Measurements from ENCODE around the gene SETD4. TPM values are rescaled to one million over a fixed set of nuclear protein-coding genes. Genes with fewer than 3 reads are reported as not detected.
A peak's percentile ranks its signal among the peaks of the same experiment; 100 is the strongest.

The SETD4 gene
- total RNA-seq, 1 experiment from 2014 or later, result 22.6 TPM

GRCh38 chr21:36070999-36071398 lies 10.7 kb upstream of the SETD4 start:
- H3K27ac Mint-ChIP-seq (ENCODE audit: low read depth, unreplicated experiment), result no peak overlapping the region

DNA sequence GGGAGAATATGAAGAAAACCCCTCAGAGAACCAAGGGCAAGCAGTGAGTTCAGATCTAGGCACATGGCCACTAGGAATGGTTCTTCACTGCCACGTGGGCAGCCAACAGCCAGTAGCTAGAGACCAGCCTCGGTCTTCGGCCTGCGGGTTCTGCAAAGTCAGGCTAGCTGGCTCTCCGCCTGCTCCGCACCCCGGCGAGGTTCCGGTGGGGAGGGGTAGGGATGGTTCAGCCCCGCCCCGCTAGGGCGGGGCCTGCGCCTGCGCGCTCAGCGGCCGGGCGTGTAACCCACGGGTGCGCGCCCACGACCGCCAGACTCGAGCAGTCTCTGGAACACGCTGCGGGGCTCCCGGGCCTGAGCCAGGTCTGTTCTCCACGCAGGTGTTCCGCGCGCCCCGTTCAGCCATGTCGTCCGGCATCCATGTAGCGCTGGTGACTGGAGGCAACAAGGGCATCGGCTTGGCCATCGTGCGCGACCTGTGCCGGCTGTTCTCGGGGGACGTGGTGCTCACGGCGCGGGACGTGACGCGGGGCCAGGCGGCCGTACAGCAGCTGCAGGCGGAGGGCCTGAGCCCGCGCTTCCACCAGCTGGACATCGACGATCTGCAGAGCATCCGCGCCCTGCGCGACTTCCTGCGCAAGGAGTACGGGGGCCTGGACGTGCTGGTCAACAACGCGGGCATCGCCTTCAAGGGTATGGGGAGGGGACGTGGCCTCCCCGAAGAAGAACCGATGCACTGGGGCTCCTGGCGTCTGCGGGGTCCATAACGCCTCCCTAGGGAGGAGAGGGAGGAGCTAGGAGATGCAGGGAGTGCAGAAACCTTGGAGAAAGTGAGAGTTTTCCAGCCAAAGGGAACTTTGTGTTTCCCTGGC lies 9.6 kb upstream of the SETD4 start, which contains the start of gene CBR1:
Gene CBR1 (plus strand): TSS at position 312 of the 871 bp plus-strand sequence. CDS start 92 bp downstream, at position 404.
- no peak for TF ChIP-seq CTCF (IDR thresholded peaks at IDR 0.05; ENCODE audit: unreplicated experiment)
- H3K36me3 Mint-ChIP-seq (ENCODE audit: insufficient read depth, unreplicated experiment), result peaks cover 21% of the 10 kb centered on the region
- no peaks in the 10 kb centered on the region for H3K27me3 Mint-ChIP-seq (ENCODE audit: insufficient read depth, unreplicated experiment)
- ChIA-PET CTCF (interaction anchor here (0.6 to 2.5 kb wide), 11 partner anchors 9 to 561 kb away, joined by 3 to 13 read pairs (median 4); partner anchors contain the start of gene SETD4), POLR2A (interaction anchor here (0.6 to 5.3 kb wide), 19 partner anchors 9 to 1256 kb away, joined by 3 to 79 read pairs (median 4); partner anchors contain the start of genes CBR3 and SETD4)
- peaks cover 20% of the 10 kb centered on the region for H3K4me1 Mint-ChIP-seq (ENCODE audit: insufficient read depth, unreplicated experiment)
- no peaks in the 10 kb centered on the region for H3K9me3 Mint-ChIP-seq (ENCODE audit: unreplicated experiment)
- DNase-seq (ENCODE audit: unreplicated experiment), result peak; percentile 90
- intact Hi-C loops (cut with micrococcal nuclease), result no loop called here
- H3K27ac Mint-ChIP-seq (ENCODE audit: low read depth, unreplicated experiment), result peak within 1 kb of the TSS; percentile 92
- BruUV-seq (replicated peaks), result no TSS peak
- H3K4me3 Mint-ChIP-seq (ENCODE audit: unreplicated experiment), result peak within 1 kb of the TSS; percentile 88

More at GRCh38 chr21:36070999-36071398, 10.7 kb upstream of the SETD4 start:
- POLR2A ChIA-PET, result interaction anchor here (0.7 to 5.3 kb wide), 10 partner anchors 8 to 1207 kb away, joined by 3 to 79 read pairs (median 4); partner anchors contain the start of gene SETD4
- peaks cover 29% of the 10 kb centered on the region for H3K36me3 Mint-ChIP-seq (ENCODE audit: insufficient read depth, unreplicated experiment)
- no peaks in the 10 kb centered on the region for H3K9me3 Mint-ChIP-seq (ENCODE audit: unreplicated experiment)
- TF ChIP-seq CTCF (IDR thresholded peaks at IDR 0.05; ENCODE audit: unreplicated experiment), result no peak
- no TSS peak for BruUV-seq (replicated peaks)
- CTCF ChIA-PET, result interaction anchor here (0.6 to 2.5 kb wide), 7 partner anchors 8 to 70 kb away, joined by 3 to 13 read pairs (median 5); partner anchors contain the start of gene SETD4
- intact Hi-C loops (cut with micrococcal nuclease), result no loop called here
- no peaks in the 10 kb centered on the region for H3K27me3 Mint-ChIP-seq (ENCODE audit: insufficient read depth, unreplicated experiment)
- H3K4me1 Mint-ChIP-seq (ENCODE audit: insufficient read depth, unreplicated experiment), result peaks cover 20% of the 10 kb centered on the region
- H3K4me3 Mint-ChIP-seq (ENCODE audit: unreplicated experiment), result peak overlapping the region; percentile 88
- DNase-seq (ENCODE audit: unreplicated experiment), result no peak

GRCh38 chr21:36068748-36069398 lies 8.5 kb upstream of the SETD4 start:
- TF ChIP-seq CTCF (IDR thresholded peaks at IDR 0.05; ENCODE audit: unreplicated experiment), result no peak
- no peak for DNase-seq (ENCODE audit: unreplicated experiment)
- no peaks in the 10 kb centered on the region for H3K27me3 Mint-ChIP-seq (ENCODE audit: insufficient read depth, unreplicated experiment)
- H3K27ac Mint-ChIP-seq (ENCODE audit: low read depth, unreplicated experiment), result peak overlapping the region; percentile 92
- CTCF ChIA-PET, result interaction anchor here (0.7 to 2.5 kb wide), 4 partner anchors 24 to 1432 kb away, joined by 3 to 13 read pairs (median 6); no protein-coding TSS in a partner anchor
- intact Hi-C loops (cut with micrococcal nuclease), result no loop called here
- H3K9me3 Mint-ChIP-seq (ENCODE audit: unreplicated experiment), result no peaks in the 10 kb centered on the region
- POLR2A ChIA-PET, result interaction anchor here (0.7 to 5.3 kb wide), 15 partner anchors 9 to 1255 kb away, joined by 3 to 79 read pairs (median 4); partner anchors contain the start of gene SETD4
- no TSS peak for BruUV-seq (replicated peaks)
- H3K36me3 Mint-ChIP-seq (ENCODE audit: insufficient read depth, unreplicated experiment), result peaks cover 15% of the 10 kb centered on the region
- peak overlapping the region; percentile 88 for H3K4me3 Mint-ChIP-seq (ENCODE audit: unreplicated experiment)
- peaks cover 20% of the 10 kb centered on the region for H3K4me1 Mint-ChIP-seq (ENCODE audit: insufficient read depth, unreplicated experiment)
